Stimulated activated CD8-positive, alpha-beta memory T cell treated with anti-CD3 and anti-CD28 coated beads, Interleukin-4, amount 100 ng/mL, for 1 hour (primary cell): ENCODE results near the gene SEBOX.

Source experiments
- DNase-seq, 2 donors: peaks; one replicate each; pipeline ENCODE4 v3.0.0-alpha.2; 2020; ENCODE audit warnings: low read depth in 2 of 2, low spot score in 1 of 2

SEBOX gene

DNA sequence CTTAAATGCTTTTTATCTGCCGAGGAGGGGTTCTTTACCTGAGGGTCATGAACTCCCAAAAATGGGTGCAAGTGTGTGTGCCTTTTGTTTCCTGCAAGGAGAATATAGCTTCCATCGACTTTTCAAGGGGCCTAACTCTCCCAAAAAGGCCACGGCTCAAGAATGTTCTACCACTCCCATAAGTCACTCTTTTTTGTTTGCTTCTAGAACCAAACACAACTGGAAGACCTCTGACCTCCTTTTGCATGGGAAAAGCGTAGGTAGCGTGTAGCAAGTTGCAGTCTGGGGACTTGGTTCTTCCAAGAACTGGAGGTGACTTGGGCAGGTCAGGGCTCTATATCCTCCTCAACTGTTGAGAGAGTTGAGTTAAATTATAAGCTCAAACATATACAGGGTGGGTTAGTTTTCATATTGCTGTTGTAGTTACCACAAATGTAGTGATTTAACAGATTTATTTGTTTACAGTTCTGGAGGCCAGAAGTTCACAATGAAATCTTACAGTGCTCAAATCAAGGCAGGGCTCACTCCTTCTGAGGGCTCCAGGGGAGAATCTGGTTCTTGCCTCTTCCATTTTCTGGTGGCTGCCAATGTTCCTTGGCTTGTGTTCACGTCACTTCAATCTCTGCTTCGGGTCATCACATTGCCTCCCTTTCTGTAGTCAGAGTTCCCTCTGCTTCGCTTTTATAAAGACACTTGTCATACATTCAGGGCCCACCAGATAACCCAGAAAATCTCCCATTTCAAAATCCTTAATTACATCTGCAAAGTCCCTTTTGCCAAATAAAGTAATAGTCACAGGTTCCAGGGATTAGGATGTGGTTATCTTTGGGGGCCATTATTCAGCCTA is 44.6 kb downstream of the SEBOX start:
- no peak for DNase-seq

DNA sequence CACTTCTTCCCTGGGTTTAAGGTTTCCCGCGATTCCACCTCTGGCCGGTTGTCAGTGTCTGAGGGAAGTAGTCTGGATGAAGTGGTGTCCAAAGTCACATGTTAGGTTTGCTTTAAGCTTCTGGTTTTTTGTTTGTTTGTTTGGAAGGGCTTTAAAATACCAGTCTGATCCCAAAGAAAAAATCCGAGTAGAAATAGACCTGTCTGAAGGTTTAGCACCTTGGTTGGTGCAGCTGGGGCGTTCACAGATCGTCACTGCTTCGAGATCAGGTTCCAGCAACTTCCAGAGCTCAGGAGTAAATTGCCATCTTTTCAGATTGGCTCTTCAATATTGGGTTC is 45.4 kb downstream of the SEBOX start:
- no peak for DNase-seq

DNA sequence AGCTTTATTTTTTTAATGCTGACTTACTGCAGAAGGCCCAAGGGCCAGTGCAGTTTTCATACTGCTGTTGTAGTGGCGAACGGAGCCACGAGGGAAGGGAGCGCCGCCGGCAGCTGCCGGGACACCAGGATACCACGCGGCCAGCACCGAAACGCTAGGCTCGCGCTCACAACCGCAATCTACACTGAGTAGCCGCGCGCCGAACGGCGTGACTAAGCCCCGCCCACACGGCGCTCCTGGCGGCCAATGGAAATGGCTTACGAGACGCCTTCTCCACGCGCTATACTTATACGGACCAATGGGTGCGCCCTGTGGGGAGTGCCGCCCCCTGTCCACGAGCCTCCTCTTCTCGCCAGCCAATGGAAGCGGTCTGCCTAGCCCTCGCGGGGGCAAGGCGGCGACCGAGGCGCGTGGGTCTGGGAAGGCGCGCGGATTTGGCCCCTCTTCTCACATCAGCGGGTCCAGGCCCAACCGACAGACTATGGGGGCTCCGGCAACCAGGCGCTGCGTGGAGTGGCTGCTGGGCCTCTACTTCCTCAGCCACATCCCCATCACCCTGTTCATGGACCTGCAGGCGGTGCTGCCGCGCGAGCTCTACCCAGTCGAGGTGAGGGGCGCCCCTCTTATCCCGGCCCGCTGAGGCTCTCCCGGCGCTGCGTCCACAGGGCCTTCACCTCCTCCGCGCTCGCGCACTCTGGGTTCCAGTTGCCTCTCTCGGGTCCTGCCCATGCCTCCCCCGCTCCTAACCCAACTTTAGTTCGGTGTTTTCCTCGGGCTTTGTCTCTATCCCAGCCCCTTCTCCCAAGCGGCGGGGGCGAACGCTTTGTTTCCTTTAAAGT is 46.0 kb downstream of the SEBOX start, which contains the start of gene TMEM97:
TMEM97 (plus strand) TSS at position 442 of the 839 bp plus-strand sequence; CDS start at position 482, 40 bp downstream.
- DNase-seq, result peak; percentile 79 to 87

DNA sequence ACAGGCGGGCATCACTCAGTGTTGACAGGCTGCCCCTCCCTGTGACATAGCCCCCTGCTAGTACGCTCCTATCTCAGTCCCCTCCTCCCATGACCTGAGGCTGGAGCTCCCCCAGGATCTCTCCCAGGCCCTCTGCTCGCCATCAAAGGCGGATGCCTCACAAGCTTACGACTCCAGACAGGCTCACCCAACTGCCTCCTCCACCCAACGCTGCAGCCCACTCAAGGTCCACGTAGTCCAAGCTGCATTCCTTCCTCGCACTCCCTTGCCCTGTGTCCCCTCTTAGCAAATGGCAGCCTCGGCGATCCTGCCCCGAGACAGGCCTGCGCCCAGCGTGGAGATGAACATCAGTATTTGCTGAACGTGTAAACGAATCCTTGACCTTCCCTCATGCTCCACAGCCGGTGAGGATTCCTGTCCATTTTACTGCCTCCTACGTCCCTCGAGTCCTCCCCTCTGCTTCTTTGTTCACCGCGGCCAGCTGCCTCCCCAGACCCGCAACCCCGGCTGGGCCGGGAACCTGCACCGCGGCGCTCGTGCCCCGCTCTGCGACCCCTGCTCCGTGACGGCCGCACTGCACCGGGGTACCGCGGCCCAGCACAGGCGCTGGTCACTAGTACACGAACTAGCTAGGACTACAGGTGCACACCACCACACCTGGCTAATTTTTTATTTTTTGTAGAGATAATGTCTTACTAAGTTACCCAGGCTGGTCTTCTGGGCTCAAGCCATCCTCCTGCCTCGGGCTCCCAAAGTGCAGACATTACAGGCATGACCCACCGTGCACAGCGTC is 46.8 kb downstream of the SEBOX start:
- no peak for DNase-seq

DNA sequence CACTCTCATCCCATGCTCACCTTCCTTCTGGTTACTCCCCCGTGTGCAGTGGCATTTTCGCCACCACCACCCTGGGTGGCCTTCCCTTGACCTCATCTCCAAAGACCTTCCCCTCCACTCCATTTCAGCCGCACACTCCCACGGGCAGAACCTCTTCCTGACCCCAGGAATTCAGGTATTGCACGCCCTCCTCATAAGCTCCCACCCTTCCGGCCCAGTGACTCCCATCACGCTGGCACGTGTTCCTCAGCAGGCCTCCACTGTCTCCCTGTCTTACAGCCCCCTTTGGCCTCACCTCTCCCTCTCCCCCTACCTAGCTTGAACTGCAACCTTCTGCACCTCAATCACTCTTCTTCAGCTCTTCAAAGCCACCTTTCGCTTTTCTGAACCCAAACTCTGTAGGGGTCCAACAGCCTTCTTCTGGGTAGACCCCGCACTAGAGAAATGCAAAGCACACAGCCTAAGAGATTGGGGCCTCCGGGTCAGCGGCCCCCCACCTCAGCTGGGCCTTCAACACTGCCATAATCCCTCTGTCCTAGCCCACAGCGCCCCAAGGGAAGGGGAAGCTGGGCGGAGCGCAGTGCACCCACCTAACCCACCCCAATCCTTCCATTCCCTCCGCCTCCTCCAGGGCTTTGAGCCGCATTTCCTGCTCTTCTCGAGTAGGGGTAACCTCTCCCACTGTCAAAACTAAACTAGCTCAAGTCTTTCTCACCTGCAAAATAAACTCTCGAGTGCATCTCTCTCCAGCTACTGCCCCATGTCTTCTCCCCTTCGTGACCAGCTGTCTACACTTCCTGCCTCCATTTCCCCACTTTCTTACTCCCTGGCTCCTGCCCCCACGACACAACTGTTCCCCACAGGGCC is 47.7 kb downstream of the SEBOX start:
- no peak for DNase-seq

DNA sequence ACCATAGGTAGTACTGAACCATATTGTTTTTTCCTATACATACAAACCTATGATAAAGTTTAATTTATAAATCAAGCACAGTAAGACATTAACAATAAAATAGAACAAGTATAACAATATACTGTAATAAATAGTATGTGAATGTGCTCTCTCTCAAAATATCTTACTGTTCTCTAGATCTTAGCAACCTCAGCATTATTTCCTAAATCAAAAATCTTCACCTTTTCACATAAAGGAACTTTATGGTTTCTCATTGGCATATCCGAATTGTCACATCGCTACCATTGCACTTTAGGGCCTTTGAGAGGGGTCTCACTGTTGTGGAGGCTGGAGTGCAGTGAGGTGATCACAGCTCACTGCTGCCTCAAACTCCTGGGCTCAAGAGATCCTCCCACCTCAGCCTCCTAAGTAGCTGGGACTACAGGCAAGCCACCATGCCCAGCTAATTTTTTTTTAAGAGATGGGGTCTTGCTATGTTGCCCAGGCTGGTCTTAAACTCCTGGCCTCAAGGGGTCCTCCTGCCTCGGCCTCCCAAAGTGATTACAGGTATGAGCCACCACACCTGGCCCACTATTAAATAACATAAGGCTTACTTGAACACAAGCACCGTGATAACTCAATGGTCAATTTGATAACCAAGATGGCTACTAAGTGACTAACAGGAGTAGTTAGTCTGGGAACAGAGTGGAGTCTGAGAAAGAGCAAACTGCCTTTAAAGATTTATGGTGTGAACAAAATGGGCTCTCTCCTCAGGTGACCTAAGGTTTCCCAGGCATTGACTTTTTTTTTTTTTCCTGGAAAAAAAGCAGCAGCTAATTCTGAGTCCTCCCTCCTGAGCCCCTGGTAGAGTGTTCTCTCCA is 48.9 kb downstream of the SEBOX start:
- DNase-seq, result no peak

- DNase-seq, result no peak
These were observed 51.2 kb downstream of the SEBOX start for GRCh38 chr17:28313841-28314240.
